ENCODE results near the gene ACRV1. TPM values are rescaled to one million over a fixed set of nuclear protein-coding genes. Genes with fewer than 3 reads are reported as not detected.

ACRV1 gene
- total and polyA plus RNA-seq, 2 of the 13 experiments (the other 11 are each of a cell fraction or from before 2014, with no cell fraction given), result not detected

- TF ChIP-seq, protein P1, sequence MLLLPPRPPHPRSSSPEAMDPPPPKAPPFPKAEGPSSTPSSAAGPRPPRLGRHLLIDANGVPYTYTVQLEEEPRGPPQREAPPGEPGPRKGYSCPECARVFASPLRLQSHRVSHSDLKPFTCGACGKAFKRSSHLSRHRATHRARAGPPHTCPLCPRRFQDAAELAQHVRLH (CRISPR knock-in tag; IDR thresholded peaks at IDR 0.05; ENCODE audit: borderline replicate concordance, low read depth), result peak; percentile 92
- peak; percentile 47; the same call in 1 of the 2 replicates for TF ChIP-seq NFIC (IDR thresholded peaks at IDR 0.05; ENCODE audit: low read length)
- TF ChIP-seq NONO (IDR thresholded peaks at IDR 0.05), result no peak
- TF ChIP-seq NONO (CRISPR knock-in tag; conservative IDR thresholded peaks at IDR 0.05), result peak; percentile 96
- no peak for TF ChIP-seq ZFYVE20 (CRISPR knock-in tag; IDR thresholded peaks at IDR 0.05; ENCODE audit: borderline replicate concordance, low read depth)
- TF ChIP-seq HDAC6 (IDR thresholded peaks at IDR 0.05; ENCODE audit: low read depth, low read length), result no peak
- TF ChIP-seq ATF1 (CRISPR knock-in tag; IDR thresholded peaks at IDR 0.05), result 0 out of 2 replicates have a peak, but pooled peaks have one; percentile 47
- TF ChIP-seq LRRFIP1 (CRISPR knock-in tag; conservative IDR thresholded peaks at IDR 0.05), result 0 out of 2 replicates have a peak, but pooled peaks have one; percentile 25
- peak; percentile 81 for TF ChIP-seq CREB1 (IDR thresholded peaks at IDR 0.05)
- peak; percentile 82 for TF ChIP-seq CREB1 (CRISPR knock-in tag; IDR thresholded peaks at IDR 0.05)
- TF ChIP-seq ZNF441 (CRISPR knock-in tag; IDR thresholded peaks at IDR 0.05; ENCODE audit: borderline replicate concordance), result peak; percentile 75; the same call in 1 of the 2 replicates
- TF ChIP-seq ZKSCAN5 (CRISPR knock-in tag; IDR thresholded peaks at IDR 0.05), result no peak
- TF ChIP-seq PPARG (CRISPR knock-in tag; conservative IDR thresholded peaks at IDR 0.05), result no peak
- TF ChIP-seq, protein P2, sequence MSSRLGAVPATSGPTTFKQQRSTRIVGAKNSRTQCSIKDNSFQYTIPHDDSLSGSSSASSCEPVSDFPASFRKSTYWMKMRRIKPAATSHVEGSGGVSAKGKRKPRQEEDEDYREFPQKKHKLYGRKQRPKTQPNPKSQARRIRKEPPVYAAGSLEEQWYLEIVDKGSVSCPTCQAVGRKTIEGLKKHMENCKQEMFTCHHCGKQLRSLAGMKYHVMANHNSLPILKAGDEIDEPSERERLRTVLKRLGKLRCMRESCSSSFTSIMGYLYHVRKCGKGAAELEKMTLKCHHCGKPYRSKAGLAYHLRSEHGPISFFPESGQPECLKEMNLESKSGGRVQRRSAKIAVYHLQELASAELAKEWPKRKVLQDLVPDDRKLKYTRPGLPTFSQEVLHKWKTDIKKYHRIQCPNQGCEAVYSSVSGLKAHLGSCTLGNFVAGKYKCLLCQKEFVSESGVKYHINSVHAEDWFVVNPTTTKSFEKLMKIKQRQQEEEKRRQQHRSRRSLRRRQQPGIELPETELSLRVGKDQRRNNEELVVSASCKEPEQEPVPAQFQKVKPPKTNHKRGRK (CRISPR knock-in tag; IDR thresholded peaks at IDR 0.05), result no peak
- 0 out of 2 replicates have a peak, but pooled peaks have one; percentile 55 for TF ChIP-seq BRCA1 (CRISPR knock-in tag; IDR thresholded peaks at IDR 0.05)
- TF ChIP-seq ZKSCAN8 (CRISPR knock-in tag; IDR thresholded peaks at IDR 0.05; ENCODE audit: borderline replicate concordance), result no peak; the same call in 1 of the 2 replicates
- TF ChIP-seq, protein P3, sequence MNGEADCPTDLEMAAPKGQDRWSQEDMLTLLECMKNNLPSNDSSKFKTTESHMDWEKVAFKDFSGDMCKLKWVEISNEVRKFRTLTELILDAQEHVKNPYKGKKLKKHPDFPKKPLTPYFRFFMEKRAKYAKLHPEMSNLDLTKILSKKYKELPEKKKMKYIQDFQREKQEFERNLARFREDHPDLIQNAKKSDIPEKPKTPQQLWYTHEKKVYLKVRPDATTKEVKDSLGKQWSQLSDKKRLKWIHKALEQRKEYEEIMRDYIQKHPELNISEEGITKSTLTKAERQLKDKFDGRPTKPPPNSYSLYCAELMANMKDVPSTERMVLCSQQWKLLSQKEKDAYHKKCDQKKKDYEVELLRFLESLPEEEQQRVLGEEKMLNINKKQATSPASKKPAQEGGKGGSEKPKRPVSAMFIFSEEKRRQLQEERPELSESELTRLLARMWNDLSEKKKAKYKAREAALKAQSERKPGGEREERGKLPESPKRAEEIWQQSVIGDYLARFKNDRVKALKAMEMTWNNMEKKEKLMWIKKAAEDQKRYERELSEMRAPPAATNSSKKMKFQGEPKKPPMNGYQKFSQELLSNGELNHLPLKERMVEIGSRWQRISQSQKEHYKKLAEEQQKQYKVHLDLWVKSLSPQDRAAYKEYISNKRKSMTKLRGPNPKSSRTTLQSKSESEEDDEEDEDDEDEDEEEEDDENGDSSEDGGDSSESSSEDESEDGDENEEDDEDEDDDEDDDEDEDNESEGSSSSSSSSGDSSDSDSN (CRISPR knock-in tag; IDR thresholded peaks at IDR 0.05), result peak; percentile 99
- TF ChIP-seq, protein P4, sequence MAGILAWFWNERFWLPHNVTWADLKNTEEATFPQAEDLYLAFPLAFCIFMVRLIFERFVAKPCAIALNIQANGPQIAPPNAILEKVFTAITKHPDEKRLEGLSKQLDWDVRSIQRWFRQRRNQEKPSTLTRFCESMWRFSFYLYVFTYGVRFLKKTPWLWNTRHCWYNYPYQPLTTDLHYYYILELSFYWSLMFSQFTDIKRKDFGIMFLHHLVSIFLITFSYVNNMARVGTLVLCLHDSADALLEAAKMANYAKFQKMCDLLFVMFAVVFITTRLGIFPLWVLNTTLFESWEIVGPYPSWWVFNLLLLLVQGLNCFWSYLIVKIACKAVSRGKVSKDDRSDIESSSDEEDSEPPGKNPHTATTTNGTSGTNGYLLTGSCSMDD (CRISPR knock-in tag; IDR thresholded peaks at IDR 0.05), result 0 out of 2 replicates have a peak, but pooled peaks have one; percentile 90
- TF ChIP-seq, protein P5, sequence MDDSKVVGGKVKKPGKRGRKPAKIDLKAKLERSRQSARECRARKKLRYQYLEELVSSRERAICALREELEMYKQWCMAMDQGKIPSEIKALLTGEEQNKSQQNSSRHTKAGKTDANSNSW (CRISPR knock-in tag; IDR thresholded peaks at IDR 0.05; ENCODE audit: borderline replicate concordance), result no peak; the same call in 1 of the 2 replicates
Observed at GRCh38 chr11:125625630-125626287, 54.9 kb downstream of the ACRV1 start (continued).

Data from HepG2 (cell line).